ENCODE data around the gene AGXT.

GRCh38 chr2:240895656-240896388 is 27.2 kb downstream of the AGXT start, which contains the start of gene MAB21L4:
- TF ChIP-seq TAF1 (IDR thresholded peaks at IDR 0.05; ENCODE audit: borderline replicate concordance, insufficient read depth, low read length) (no peak), SIN3A (IDR thresholded peaks at IDR 0.05; ENCODE audit: borderline replicate concordance, insufficient read depth, low read length) (no peak), POLR2AphosphoS5 (IDR thresholded peaks at IDR 0.05; ENCODE audit: low read depth, low read length) (no peak), REST (IDR thresholded peaks at IDR 0.05; ENCODE audit: insufficient read depth in 1 of 2, low read depth in 2 of 2, low read length in 2 of 2) (no peak), FOXP2 (optimal IDR thresholded peaks at IDR 0.05; ENCODE audit: borderline replicate concordance, extremely low read depth, extremely low read length, insufficient read depth) (no peak)
